Left lobe of liver (tissue), 2 donors: ENCODE data around the gene MYO15B. TPM values are rescaled to one million over a fixed set of nuclear protein-coding genes. Genes with fewer than 3 reads are reported as not detected.
A peak's percentile ranks its signal among the peaks of the same experiment; 100 is the strongest.

Experiments used
- ATAC-seq: fragments of 200-7000 bp; cut with Tn5 transposase; one replicate; pipeline ENCODE4 v1.9.1; 2020; ENCODE audit warnings: mild to moderate bottlenecking, moderate library complexity
- DNase-seq: peaks from one replicate; pipeline ENCODE4 v3.0.0-alpha.2; 2020; ENCODE audit warnings: low spot score
- total RNA-seq: library from RNA; stranded (reverse); gene quantifications from one replicate; pipeline ENCODE4 v1.2.1, GENCODE V29; 2021
- donor health status: DM: no; HTN: no; CAD: no; lungs with moderate emphysema.
- donor health status: DM: no; HTN: yes; CAD: no.

The MYO15B gene
- total RNA-seq, 1 donor from 2014 or later, result 34.2 TPM

DNA sequence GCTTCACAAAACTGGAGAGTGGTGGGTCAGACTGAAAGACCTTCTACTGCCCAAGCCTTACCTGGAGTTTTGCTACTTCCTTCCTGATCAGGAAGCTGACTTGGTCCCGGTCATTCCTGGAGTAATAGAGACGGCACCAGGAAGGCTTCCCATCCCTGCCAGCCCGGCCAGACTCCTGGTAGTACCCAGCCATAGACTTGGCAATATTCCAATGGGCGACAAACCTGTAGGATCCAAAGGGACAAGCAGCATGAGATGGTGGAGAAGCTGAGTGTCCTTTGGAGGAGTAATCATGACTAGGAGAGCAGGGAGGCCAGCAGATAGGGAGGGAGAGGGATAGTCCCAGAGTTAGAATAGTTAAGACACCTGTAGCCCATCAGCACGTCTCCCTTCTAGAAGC, 70.6 kb downstream of the MYO15B start:
- ATAC-seq, result no peak
- no peak for DNase-seq

DNA sequence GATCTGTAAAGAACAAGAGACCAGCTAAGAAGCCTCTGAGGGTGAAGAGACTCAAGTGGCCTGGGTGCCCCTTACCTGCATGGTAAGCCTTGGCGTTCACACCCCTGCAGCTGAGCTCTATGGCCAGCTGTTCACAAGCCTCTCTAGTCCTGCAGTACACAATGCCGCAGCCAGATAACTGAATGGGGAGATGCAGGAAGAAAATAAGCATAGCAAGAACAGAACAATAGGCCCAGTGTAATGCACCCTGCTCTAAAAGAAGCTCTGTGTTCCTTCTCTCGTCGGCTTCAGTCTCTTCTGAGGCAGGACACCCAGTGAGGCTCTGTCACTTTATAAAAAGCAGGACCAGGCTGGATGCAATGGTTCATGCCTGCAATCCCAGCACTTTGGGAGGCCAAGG, 73.9 kb downstream of the MYO15B start:
- DNase-seq (no peak), ATAC-seq (no peak)

DNA sequence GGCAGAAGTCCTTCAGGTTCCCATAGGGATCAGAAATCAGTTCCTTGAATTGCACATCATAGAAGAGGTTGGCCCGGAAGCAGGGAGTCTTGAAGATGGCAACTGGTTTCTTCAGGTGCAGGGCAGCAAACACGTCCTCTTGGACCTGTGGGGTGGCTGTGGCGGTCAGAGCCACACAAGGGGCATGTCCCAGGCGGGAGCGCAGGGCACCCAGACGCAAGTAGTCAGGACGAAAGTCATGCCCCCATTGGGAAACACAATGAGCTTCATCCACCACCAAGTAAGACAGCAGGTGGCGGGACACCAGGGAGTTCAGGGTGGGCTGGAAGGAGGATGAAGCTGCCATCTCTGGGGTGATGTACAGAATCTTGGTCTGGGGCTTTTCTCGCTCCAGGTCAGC, 74.9 kb downstream of the MYO15B start:
- ATAC-seq (no peak), DNase-seq (no peak)

GRCh38 chr17:75664099-75664549, 76.5 kb downstream of the MYO15B start:
- ATAC-seq (no peak), DNase-seq (no peak)

DNA sequence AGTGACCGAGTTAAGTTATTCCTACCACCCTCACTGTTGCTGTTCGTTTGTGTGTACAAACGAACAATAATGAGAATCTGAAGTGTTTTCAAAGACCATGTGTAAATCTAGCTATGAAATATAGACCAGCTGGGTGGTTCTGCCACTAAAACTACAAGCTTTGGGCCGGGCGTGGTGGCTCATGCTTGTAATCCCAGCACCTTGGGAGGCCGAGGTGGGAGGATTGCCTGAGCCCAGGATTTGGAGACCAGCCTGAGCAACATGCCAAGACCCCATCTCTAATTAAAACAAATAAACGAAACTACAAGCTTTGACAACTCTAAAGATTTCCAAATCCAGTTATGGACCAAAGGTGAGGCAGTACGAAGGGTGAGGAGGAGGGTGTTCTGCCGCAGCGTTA, 78.4 kb downstream of the MYO15B start:
- ATAC-seq (no peak), DNase-seq (no peak)

- DNase-seq, result peak; percentile 98
- peak; percentile 99 for ATAC-seq
These were observed 79.6 kb downstream of the MYO15B start, which contains the start of the genes RECQL5 and SAP30BP for GRCh38 chr17:75666959-75667790. Gene RECQL5 (minus strand): TSS chr17:75667154. CDS start chr17:75666557, 597 bp downstream. Gene SAP30BP (plus strand): TSS chr17:75667338. CDS start chr17:75667373, 35 bp downstream.

DNA sequence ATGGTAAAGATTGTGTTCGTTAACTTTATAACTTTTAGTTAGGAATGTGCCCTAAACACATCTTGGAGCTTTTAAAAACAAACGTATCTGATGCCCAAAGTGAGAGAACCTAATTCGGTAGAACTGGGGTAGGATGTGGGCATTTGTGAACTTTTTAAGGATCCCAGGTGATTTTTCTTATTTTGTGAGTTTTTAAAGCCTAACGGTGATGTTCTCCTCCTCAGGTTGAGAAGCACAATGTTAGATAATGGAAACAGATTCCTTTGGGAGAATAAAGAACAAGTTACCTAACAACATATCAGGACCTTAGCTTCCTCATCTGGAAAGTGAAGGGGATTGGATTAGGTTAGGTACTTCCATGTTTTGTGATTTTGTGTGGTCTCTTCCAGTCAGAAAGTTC, 80.2 kb downstream of the MYO15B start:
- DNase-seq, result no peak

GRCh38 chr17:75668489-75668888, 80.9 kb downstream of the MYO15B start:
- DNase-seq (no peak), ATAC-seq (no peak)

More for the DNA sequence above, 80.2 kb downstream of the MYO15B start:
- no peak for ATAC-seq

DNA sequence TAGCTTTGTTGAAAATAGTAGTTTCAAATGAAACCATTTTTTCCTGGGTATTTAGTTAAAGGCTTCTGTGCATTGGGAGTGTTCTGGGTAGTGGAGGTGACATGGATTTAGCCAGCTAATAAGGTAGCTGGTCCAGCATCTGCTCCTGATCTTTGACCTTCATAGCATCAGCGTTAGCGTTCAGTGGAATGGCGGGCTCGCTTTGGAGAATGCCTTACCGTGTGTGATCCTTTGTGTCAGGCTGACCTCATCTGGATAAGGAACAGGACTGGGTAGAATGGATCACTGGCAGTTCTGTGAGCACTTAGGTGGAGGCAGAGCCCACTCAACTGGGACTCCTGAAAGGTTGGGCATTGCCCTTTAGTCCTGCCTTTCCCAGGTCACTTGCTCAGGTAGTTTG, 83.3 kb downstream of the MYO15B start:
- DNase-seq (no peak), ATAC-seq (no peak)

GRCh38 chr17:75672011-75672410, 84.4 kb downstream of the MYO15B start:
- DNase-seq (no peak), ATAC-seq (no peak)

- ATAC-seq (no peak), DNase-seq (no peak)
These were observed 85.9 kb downstream of the MYO15B start for GRCh38 chr17:75673487-75673886.

Other genes with a start within 250 kb of the MYO15B start
- gene GRB2, start 182.1 kb upstream of the MYO15B start, total RNA-seq, result 45.8 TPM
- gene TMEM94, start 131.2 kb upstream of the MYO15B start, total RNA-seq, result 43.5 TPM
- gene CASKIN2, start 72.3 kb upstream of the MYO15B start, total RNA-seq, result 26.4 TPM
- gene TSEN54, start 71.3 kb upstream of the MYO15B start, total RNA-seq, result 15.9 TPM
- 90.6 TPM for gene LLGL2, start 62.1 kb upstream of the MYO15B start, total RNA-seq
- 0.13 TPM for gene SMIM5, start 45.6 kb downstream of the MYO15B start, total RNA-seq
- gene RECQL5, start 79.4 kb downstream of the MYO15B start, total RNA-seq, result 26.0 TPM
- gene SAP30BP, start 79.5 kb downstream of the MYO15B start, total RNA-seq, result 31.6 TPM
- gene ITGB4, start 133.7 kb downstream of the MYO15B start, total RNA-seq, result 2.6 TPM
- gene GALK1, start 177.4 kb downstream of the MYO15B start, total RNA-seq, result 90.9 TPM
- gene UNK, start 197.0 kb downstream of the MYO15B start, total RNA-seq, result 7.0 TPM